Superior temporal gyrus (tissue), 1 donor: Measurements from ENCODE around the gene DLEC1.
A peak's percentile ranks its signal among the peaks of the same experiment; 100 is the strongest.
"Not testable (repeated sequence)": the region's sequence is repeated elsewhere in the genome, so short reads cannot be mapped to it uniquely, and the experiment has no call there.

Experiments used
- DNase-seq: peaks from one replicate; pipeline ENCODE4 v3.0.0-alpha.2; 2016; ENCODE audit errors: extremely low spot score

Gene DLEC1

DNA sequence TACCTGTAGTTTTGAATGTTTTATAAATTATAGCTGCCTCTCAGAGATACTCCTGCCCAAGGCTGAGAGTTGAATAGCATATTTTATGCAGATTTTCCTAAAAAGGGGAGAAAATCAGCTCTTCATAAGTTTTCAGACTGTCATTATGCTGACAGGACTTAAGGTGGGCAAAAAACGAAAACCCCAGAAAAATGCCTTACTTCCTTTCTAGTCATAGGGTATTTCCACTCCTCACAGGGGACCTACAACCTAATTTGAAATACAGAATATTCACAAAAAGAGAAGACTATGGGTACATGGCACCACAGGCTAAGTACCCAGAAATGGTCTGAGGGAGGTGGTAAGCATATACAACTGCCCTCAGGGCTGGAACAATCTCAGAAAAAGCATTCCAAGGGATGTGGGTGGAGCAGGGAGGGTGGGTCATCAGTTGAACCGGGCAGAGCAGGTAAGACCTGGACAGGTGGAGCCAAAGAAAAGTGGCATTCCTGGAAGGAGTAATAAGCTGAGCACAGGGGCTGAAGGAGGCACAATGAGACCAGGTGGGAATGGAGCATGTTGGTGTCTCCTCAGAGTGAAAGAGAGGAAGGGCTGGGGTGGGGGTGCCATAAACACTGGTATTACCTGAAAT is 115.7 kb downstream of the DLEC1 start:
- no peak for DNase-seq

DNA sequence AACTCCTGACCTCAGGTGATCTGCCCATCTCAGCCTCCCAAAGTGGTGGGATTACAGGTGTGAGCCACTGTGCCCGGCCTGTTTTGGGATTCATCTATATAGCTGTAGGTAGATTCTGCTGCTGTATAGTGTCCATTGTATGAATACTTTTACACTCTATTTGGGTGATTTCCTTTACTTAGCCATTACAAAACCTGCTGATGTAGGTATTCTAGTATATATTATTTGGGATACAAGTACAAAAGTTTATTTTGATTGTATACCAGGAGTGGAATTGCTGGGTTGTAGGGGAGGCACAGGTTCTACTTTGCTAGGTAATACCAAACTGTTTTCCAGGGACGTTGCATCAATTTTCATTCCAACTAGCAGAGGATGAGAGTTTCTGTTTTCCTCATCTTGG is 116.8 kb downstream of the DLEC1 start:
- no peak for DNase-seq

DNA sequence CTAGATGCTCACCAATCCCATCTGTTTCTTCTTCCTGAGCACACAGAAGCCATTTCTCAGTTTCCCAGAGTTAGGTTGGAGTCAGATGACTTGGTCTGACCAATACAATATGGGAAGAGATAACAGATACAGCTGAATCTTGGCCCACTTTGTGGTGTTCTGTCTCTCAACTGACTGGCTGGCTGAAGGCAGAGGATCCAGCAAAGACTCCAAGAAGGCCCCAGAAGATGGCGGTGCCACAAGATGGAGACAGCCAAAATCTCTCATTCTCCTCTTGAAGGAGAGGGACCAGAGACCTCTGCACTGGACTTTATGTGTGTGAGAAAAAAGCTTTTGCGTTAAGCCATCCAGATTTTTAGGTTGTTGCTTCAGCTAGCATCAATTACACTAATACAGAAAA is 118.1 kb downstream of the DLEC1 start:
- DNase-seq: no peak

DNA sequence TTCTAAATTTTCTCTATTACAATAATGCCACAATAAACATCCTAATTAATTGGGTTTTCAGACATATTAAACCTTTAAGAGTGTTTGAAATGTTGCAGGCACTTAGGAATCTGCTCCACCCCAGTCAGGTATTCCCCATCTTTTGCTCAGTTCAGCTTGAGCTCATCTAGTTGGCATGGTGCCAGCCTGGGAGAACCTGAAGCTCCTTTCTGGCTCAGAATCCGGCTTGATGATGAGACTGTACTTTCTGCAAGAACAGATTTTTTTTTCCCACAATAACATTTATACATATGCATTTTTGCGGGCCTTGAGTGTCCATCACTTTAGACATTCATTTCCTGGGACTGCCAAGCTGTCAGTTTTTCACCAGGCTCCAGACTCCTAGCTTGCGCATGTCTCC is 118.6 kb downstream of the DLEC1 start:
- DNase-seq: no peak

DNA sequence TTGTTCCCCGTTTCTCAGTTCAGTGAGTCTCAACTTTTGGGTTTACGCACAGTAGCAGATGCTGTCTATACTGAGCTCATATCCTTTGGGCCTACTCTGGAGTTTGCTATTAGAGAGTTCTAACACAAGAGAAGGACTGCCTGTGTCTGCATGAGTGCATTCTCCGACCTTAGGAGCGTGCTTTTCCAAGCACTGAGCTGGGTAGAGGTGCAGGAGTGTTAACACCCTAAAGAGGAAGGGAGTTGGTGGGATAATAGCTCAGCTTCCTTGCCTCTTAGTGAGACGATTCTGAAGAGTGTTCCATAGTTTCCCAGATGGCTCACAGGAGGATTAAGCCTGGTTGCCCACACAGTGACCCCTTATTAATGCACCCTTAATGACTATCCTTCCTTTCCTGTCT is 119.5 kb downstream of the DLEC1 start:
- no peak for DNase-seq

DNA sequence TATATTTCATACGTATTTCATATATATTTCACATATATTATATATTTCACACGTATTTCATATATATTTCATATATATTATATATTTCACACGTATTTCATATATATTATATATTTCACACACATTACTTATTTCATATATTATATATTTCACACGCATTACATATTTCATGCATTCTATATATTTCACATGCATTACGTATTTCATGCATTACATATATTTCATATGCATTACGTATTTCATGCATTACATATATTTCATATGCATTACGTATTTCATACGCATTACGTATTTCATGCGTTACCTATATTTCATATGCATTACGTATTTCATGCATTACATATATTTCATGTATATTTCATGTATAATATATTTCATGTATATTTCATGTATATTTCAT is 121.7 kb downstream of the DLEC1 start:
- not testable (repeated sequence) for DNase-seq

DNA sequence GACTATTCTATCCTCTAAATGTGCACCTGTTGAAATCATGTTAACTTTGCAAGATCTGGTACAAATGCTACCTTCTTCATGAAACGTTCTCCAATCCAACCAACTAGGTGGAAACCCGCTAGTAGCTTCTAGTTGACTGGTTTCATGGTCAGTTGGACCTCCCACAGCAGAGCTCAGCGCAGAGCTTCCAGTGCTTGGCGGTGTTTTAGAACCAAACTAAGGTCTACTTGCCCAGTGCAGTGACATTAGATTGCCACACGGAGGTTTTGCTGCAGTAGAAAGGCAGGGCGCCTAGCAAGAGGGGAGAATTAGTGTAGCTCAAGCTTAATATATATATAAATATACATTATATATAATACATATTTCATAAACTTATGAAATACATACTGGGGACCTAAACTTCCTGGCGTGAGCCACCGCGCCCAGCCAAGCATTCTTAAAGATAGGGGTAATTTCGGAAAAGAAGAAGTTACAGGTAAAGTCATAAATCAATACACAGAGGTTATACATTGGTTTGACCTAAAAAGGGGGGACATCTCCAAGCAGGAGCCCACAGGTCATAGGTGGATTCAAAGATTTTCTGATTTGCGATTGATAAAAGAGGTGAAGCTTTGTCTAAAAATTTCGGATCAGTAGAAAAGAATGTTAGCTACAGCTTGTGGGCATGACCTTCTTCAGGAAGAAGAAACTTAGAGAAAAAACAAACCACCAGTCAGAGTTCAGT is 124.3 kb downstream of the DLEC1 start:
- DNase-seq: no peak

DNA sequence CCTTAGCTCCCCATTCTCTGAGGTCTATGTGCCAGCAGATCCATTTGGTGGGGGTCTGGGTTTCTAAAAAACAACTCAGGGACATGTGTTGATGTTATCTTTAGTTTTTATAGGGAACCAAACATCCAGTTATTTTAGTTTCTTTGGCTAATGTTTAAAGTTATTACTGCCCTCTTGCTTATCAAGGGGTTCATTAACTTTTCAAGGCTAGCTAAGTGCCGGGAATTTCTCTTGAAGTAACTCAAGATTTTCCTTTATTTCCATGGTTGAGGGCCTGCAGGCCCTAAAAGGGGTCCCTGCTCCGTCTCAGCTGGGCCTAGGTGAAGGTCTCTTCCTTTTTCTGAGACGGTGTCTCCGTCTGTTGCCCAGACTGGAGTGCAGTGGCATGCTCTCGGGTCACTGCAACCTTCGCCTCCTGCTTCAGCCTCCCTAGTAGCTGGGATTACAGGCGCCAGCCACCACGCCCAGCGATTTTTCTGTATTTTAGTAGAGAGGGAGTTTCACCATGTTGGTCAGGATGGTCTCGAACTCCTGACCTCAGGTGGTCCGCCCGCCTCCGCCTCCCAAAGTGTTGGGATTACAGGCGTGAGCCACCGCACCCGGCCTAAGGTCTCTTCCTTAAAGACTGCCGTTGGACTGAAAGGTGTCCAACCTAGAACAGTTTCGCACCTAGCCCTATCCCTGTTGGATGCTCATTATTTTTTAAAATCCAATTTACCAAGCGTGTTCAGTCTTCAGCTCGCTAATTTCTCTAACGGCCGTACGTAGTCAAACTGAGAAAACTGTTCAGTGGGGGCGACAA is 125.0 kb downstream of the DLEC1 start:
- no peak for DNase-seq

DNA sequence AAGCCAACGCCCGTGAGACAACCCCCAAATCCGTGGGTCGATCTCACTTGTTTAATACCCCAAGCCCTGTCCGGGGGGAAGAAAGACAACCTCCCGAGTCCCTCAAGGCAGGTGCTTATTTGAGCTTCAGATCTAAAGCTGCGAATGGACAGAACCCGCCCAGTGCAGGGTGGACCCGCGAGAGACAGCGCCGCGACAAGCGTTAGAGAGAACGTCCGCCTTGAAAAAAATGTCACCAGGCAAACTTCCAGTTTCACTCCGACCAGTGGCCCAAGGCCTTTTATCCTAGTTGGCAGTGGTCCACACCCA is 125.6 kb downstream of the DLEC1 start:
- DNase-seq: no peak

DNA sequence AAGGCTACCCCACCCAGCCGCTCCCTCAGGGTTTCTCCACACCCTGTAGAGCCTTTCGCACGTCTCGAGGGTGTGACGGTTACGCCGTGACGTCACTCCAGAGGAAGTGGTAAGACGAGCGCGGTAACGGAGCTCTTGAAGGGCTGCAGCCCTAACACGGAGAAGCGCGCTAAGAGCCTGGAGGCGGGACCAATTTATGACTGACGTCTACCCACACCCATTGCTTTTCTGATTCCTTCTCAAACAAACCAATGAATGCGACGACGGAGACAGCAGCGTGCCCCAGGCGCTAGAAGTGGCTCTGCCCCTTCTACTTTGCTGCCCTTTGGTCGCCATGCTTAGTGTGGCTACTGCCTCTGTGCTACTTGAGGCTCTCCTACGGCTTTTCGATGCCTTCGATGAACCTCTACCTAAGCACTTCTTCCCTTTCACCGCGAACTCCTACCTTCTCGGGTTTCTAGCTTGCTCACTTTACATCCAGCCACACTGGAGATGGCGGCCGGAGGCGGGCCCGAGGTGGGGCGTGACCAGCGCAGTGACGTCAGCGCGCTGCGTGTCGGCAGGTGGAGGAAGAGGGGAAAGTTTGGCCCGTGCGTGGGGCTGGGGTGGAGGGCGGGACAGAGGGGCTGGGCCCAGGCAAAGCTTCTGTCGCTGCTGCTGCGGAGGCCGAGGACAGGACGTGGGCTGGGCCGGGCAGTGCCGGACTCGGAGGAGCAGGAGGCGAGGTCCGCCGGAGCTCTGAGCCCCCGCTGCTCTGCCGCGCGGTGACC is 126.1 kb downstream of the DLEC1 start, which contains the start of gene OXSR1:
OXSR1 (plus strand) TSS at position 586 of the 770 bp plus-strand sequence. CDS start 340 bp downstream, outside the sequence.
- peak; percentile 100 for DNase-seq

DNA sequence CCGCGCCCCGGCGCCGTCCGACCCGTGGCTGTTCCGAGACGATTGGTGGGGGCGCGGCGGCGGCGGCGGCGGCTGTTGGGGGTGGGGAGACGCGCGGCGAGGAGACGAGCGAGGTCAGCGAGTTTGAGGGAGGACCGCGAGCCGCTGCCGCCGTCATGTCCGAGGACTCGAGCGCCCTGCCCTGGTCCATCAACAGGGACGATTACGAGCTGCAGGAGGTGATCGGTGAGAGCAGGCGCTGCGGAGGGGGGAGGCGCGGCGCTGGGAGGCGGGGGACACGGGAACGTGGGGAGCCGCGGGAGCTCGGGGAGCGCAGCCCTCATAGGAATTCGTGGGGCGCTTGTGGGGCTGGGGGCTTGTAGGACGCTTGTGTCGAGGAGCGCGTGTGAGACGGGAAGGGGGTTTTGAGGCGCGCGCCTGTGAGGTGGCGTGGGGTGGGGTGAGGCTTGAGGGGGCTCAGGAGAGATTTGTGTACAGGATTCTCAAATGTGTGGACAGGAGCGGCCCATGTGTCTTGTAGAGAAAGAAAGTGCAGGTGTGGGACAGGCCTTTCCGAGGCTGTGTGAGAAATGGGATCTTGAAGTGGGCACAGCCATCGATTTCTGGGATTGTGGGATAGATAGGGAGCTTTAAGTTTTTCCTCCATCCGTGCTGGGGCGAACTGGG is 126.8 kb downstream of the DLEC1 start:
- DNase-seq: no peak

DNA sequence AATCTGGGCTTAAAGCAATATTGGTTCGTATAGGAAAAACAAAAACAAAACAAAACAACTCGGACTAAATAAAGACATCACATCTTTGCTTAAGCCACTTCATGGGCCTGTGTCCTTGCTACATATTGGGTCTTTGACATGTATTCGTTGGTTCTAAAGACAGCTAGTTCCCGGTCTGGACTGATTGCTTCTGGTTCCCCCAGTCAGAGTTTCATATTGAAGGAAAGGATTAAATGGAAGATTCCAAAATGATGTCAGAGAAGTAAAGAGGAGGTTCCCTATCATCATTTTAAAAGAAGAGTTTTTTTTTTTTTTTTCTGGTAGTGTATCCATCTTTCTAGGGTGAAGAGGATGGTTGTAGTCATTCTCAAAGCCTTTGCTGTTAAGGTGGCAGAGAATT is 128.6 kb downstream of the DLEC1 start:
- DNase-seq: no peak

DNA sequence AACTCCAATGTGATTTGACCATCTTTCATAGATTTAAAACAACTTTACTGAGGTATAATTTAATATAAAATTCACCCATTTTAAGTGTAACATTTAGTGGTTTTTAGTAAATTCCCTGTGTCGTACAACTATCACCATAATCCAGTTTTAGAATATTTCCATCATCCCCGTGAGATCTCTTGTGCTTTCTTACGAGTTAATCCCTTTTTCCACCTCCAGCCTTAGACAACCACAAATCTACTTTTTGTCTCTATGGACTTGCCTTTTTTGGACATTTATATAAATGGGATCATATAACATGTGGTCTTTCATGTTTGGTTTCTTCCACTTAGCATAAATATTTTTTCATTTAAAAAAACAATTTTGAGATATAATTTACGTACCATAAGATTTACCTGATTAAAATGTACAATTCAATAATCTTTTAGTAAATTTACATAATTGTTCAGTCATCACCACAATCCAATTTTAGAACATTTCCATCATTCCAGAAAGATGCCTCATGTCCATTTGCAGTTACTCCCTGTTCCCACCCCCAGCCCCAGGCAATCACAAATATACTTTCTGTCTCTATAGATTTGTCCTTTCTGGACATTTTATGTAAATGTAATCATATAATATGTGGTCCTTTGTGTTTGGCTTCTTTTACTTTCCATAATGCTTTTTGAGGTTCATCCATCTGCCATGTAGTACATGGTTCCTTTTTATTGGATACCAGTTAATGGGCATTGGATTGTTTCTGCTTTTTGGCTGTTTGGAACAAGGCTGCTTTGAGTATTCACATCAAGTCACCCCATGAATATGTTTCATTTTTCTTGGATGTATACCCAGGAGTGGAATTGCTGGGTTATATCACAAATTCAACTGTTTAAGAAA is 129.4 kb downstream of the DLEC1 start:
- DNase-seq: no peak

DNA sequence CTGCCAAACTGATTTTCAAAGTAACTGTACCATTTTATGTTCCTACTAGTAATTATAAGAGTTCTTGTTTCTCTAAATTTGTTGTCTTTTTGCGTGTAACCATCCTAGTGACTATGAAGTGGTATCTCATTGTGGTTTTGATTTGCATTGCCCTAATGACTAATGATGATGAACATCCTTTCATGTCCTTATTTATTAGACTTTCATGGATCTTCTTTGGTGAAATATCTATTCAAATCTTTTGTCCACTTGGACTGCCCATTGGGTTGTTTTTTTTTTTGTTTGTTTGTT is 130.0 kb downstream of the DLEC1 start:
- no peak for DNase-seq

DNA sequence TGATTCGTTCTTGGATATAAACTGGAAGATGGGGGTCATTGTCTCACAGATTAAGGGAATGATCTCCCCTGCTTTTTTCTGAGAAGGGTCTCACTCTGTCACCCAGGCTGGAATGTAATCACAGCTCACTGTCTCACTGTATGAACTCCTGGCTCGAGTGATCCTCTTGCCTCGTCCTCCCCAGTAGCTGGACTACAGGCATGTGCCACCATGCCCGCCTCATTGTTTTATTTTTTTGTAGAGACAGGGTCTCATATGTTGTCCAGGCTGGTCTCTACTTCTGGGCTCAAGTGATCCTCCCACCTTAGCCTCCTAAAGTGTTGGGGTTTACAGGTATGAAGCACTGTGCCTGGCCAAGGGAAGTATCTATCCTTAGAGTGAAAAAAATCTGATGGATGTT is 131.7 kb downstream of the DLEC1 start:
- no peak for DNase-seq

DNA sequence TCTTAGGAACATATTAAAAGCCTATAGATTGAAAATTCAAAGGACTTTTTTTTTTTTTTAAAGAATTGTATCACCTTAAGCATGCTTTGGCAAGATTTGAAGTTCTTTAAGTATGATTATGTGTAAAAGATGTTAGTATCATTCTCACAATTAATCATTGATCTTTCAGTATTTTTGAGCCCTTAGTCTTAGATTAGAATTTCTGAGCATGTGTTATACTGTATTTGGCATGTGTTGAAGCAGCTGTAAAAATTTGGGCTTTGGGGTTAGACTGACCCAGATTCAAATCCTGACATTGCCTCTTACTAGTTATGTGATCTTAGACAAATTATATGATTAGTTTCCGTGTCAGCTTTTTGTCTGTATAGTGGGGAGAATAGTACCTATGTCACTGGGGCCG is 132.6 kb downstream of the DLEC1 start:
- DNase-seq: no peak
